ENCODE measurements around the gene ATF3. TPM values are rescaled to one million over a fixed set of nuclear protein-coding genes. Genes with fewer than 3 reads are reported as not detected.

The ATF3 gene
- total and polyA plus RNA-seq, 2 of the 4 experiments (the other 2 are of a cell fraction), result 9.9 to 12.3 TPM

DNA sequence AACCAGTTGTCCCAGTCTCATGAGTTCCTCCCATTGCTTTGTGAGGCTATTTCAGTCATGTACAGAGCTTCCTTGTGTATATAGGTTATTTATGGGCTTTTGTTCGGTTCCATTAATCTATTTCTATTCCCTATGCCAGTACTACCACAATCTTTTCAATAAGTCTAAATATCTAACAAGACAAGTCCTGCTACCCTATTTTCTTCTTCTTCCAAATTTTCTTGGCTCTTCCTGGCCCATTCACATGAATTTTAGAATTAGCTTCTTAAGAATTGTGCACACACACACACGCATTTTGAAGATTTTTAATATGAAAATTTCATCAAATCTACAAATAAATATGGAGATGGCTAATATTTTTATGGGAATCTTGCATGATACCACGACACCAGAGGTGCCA, 33.8 kb upstream of the ATF3 start:
- no peak overlapping the region for H2BK120ac ChIP-seq (ENCODE audit: low read depth, low read length)
- no CpG with 5 or more reads among the region's 3 CpGs for WGBS, 2 experiments (ENCODE audit: extremely low coverage in 2 of 2, insufficient read length in 1 of 2)
- H4K8ac ChIP-seq (ENCODE audit: low read depth in 2 of 2, low read length in 2 of 2), result no peak overlapping the region
- no peak overlapping the region for H2AK5ac ChIP-seq (ENCODE audit: low read depth, low read length)
- no peak overlapping the region for H3K56ac ChIP-seq (ENCODE audit: extremely low read depth, insufficient read depth, low read length)
- H3K27me3 ChIP-seq (ENCODE audit: control insufficient read depth, insufficient read depth, low read length), result no peaks in the 10 kb centered on the region
- no peaks in the 10 kb centered on the region for H3K9me3 ChIP-seq (ENCODE audit: control insufficient read depth, insufficient read depth, low read length)
- ChIA-PET POLR2A (ENCODE audit: unreplicated experiment) (no interaction called here), CTCF (no interaction called here)
- no peak overlapping the region for H4K91ac ChIP-seq (ENCODE audit: insufficient read depth, low read depth, low read length)
- H2AFZ ChIP-seq (replicated peaks; ENCODE audit: low read length, poor library complexity), result no peak overlapping the region
- no peak overlapping the region for H2BK15ac ChIP-seq (ENCODE audit: low read depth, low read length)
- H3K9me1 ChIP-seq (ENCODE audit: insufficient read depth, low read length), result no peaks in the 10 kb centered on the region
- no peak overlapping the region for H3K27ac ChIP-seq (ENCODE audit: insufficient read depth, low read length)
- H3K23ac ChIP-seq (ENCODE audit: low read depth, low read length), result no peak overlapping the region
- H2AK9ac ChIP-seq (replicated peaks; ENCODE audit: low read depth, low read length, poor library complexity), result no peak overlapping the region
- TF ChIP-seq, protein P1, sequence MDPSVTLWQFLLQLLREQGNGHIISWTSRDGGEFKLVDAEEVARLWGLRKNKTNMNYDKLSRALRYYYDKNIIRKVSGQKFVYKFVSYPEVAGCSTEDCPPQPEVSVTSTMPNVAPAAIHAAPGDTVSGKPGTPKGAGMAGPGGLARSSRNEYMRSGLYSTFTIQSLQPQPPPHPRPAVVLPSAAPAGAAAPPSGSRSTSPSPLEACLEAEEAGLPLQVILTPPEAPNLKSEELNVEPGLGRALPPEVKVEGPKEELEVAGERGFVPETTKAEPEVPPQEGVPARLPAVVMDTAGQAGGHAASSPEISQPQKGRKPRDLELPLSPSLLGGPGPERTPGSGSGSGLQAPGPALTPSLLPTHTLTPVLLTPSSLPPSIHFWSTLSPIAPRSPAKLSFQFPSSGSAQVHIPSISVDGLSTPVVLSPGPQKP (IDR thresholded peaks at IDR 0.05; ENCODE audit: borderline replicate concordance, low read depth, low read length), result no peak
- TF ChIP-seq, protein P2, sequence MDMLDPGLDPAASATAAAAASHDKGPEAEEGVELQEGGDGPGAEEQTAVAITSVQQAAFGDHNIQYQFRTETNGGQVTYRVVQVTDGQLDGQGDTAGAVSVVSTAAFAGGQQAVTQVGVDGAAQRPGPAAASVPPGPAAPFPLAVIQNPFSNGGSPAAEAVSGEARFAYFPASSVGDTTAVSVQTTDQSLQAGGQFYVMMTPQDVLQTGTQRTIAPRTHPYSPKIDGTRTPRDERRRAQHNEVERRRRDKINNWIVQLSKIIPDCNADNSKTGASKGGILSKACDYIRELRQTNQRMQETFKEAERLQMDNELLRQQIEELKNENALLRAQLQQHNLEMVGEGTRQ (IDR thresholded peaks at IDR 0.05; ENCODE audit: low read depth, low read length), result no peak
- TF ChIP-seq RAD21 (IDR thresholded peaks at IDR 0.05; ENCODE audit: low read length), result no peak
- no peak for TF ChIP-seq RFX5 (IDR thresholded peaks at IDR 0.05; ENCODE audit: low read depth, low read length)
- no peak for TF ChIP-seq CHD1 (IDR thresholded peaks at IDR 0.05; ENCODE audit: low read depth, low read length)
- no peak for TF ChIP-seq BHLHE40 (IDR thresholded peaks at IDR 0.05; ENCODE audit: low read depth, low read length)
- no peak for TF ChIP-seq MAFK (IDR thresholded peaks at IDR 0.05; ENCODE audit: low read depth, low read length)
- TF ChIP-seq MXI1 (IDR thresholded peaks at IDR 0.05; ENCODE audit: borderline replicate concordance, low read depth, low read length), result no peak
- no peak for TF ChIP-seq MAZ (IDR thresholded peaks at IDR 0.05; ENCODE audit: borderline replicate concordance, low read depth, low read length)
- TF ChIP-seq CTCF (conservative IDR thresholded peaks at IDR 0.05; ENCODE audit: low read depth, low read length), result no peak
- TF ChIP-seq CEBPB (IDR thresholded peaks at IDR 0.05; ENCODE audit: low read depth, low read length), result no peak
- no peak for TF ChIP-seq FOS (IDR thresholded peaks at IDR 0.05; ENCODE audit: low read depth, low read length)
- TF ChIP-seq RCOR1 (IDR thresholded peaks at IDR 0.05; ENCODE audit: insufficient replicate concordance, low read length), result no peak
- no peak for TF ChIP-seq POLR2A (IDR thresholded peaks at IDR 0.05; ENCODE audit: low read depth, low read length)
- TF ChIP-seq NFE2L2 (IDR thresholded peaks at IDR 0.05; ENCODE audit: low read depth, low read length), result no peak
- no peak for TF ChIP-seq SMC3 (IDR thresholded peaks at IDR 0.05; ENCODE audit: low read depth, low read length)
- no peaks in the 10 kb centered on the region for H3K4me1 ChIP-seq (ENCODE audit: control insufficient read depth, insufficient read depth, low read length)
- ATAC-seq (ENCODE audit: low read depth) (no peak), DNase-seq (no peak)
- H3K4ac ChIP-seq (ENCODE audit: low read depth, low read length), result no peak overlapping the region
- dilution Hi-C loops (cut with HindIII; ENCODE audit: low sequenced_read_pairs, unreplicated experiment), result no loop called here
- no peaks in the 10 kb centered on the region for H3K36me3 ChIP-seq (ENCODE audit: control insufficient read depth, insufficient read depth, low read length)
- in situ Hi-C loops (cut with MboI; ENCODE audit: low sequenced_read_pairs), result no loop called here
- no peaks in the 10 kb centered on the region for H3K79me1 ChIP-seq (ENCODE audit: low read depth in 1 of 2, low read length in 2 of 2)
- H3K18ac ChIP-seq (ENCODE audit: low read depth, low read length), result no peak overlapping the region
- no TSS peak for BruUV-seq (replicated peaks)
- no peak overlapping the region for H3K4me3 ChIP-seq (ENCODE audit: insufficient read depth, low read depth, low read length)
- no peak overlapping the region for H4K5ac ChIP-seq (ENCODE audit: low read depth, low read length)
- no peaks in the 10 kb centered on the region for H4K20me1 ChIP-seq (ENCODE audit: insufficient read depth, low read length)
- intact Hi-C loops (cut with micrococcal nuclease), result no loop called here
- no peak overlapping the region for H2BK20ac ChIP-seq (ENCODE audit: low read depth, low read length)
- H3K4me2 ChIP-seq (ENCODE audit: low read depth, low read length), result no peak overlapping the region
- H2BK5ac ChIP-seq (ENCODE audit: low read depth, low read length, poor library complexity, severe bottlenecking), result no peak overlapping the region
- no peak overlapping the region for H3K9ac ChIP-seq (ENCODE audit: low read depth, low read length)
- no peak overlapping the region for H3K14ac ChIP-seq (replicated peaks; ENCODE audit: low read depth, low read length)
